CD8-positive, alpha-beta memory T cell (primary cell): ENCODE measurements around the gene ARHGAP30. TPM values are rescaled to one million over a fixed set of nuclear protein-coding genes. Genes with fewer than 3 reads are reported as not detected.
"Not testable (repeated sequence)": the region's sequence is repeated elsewhere in the genome, so short reads cannot be mapped to it uniquely, and the experiment has no call there.

Source experiments
- CTCF ChIA-PET: fragments of 350-600 bp; sonication (Branson Sonifier 250); formaldehyde crosslinking; loops from one replicate; lab custom pipeline; 2021; ENCODE audit warnings: antibody characterized with exemption; lab: Charles Lee
- POLR2A ChIA-PET: fragments of 350-600 bp; sonication (Branson Sonifier 250); formaldehyde crosslinking; loops from one replicate; lab custom pipeline; 2021; ENCODE audit warnings: antibody characterized with exemption; lab: Charles Lee
- DNase-seq, 5 donors: peaks; one replicate each; pipeline versions ENCODE4 v3.0.0 to v3.0.0-alpha.2; 2020 to 2022; ENCODE audit warnings: mixed read lengths in 1 of 5
- H3K27ac ChIP-seq: one replicate; pipeline ENCODE4 v1.7.0; 2013; ENCODE audit warnings: low read depth, mild to moderate bottlenecking, low read length, moderate library complexity
- H3K27me3 ChIP-seq: 2 replicates; pipeline ENCODE4 v1.7.0; 2013; ENCODE audit warnings: low read length, mild to moderate bottlenecking; ENCODE audit not compliant: insufficient read depth, poor library complexity, severe bottlenecking
- H3K36me3 ChIP-seq: 2 replicates; pipeline ENCODE4 v1.7.0; 2013; ENCODE audit warnings: mild to moderate bottlenecking, low read length, moderate library complexity; ENCODE audit not compliant: insufficient read depth
- H3K4me1 ChIP-seq: 2 replicates; pipeline ENCODE4 v1.7.0; 2013; ENCODE audit warnings: mild to moderate bottlenecking, low read length, moderate library complexity; ENCODE audit not compliant: insufficient read depth
- H3K4me3 ChIP-seq: 2 replicates; pipeline ENCODE4 v1.7.0; 2013; ENCODE audit warnings: mild to moderate bottlenecking, low read length
- H3K9me3 ChIP-seq: 2 replicates; pipeline ENCODE4 v1.7.0; 2013; ENCODE audit warnings: mild to moderate bottlenecking, low read length
- H3K27ac Mint-ChIP-seq, 8 donors: one replicate each; pipeline ENCODE4 v1.8.0; 2020 to 2021; ENCODE audit warnings: mixed read lengths in 8 of 8, mild to moderate bottlenecking in 6 of 8, inconsistent platforms in 3 of 8, moderate library complexity in 3 of 8
- H3K27me3 Mint-ChIP-seq, 2 donors: one replicate each; pipeline ENCODE4 v1.8.0; 2020 to 2021; ENCODE audit warnings: mixed read lengths in 2 of 2, mild to moderate bottlenecking in 1 of 2, moderate library complexity in 1 of 2
- H3K36me3 Mint-ChIP-seq, 3 donors: one replicate each; pipeline ENCODE4 v1.8.0; 2020 to 2021; ENCODE audit warnings: mixed read lengths in 3 of 3, inconsistent platforms in 1 of 3, mild to moderate bottlenecking in 1 of 3
- H3K4me1 Mint-ChIP-seq, 3 donors: one replicate each; pipeline ENCODE4 v1.8.0; 2020 to 2021; ENCODE audit warnings: mixed read lengths in 3 of 3, inconsistent platforms in 1 of 3, mild to moderate bottlenecking in 1 of 3
- H3K4me3 Mint-ChIP-seq, 7 donors: one replicate each; pipeline ENCODE4 v1.8.0; 2020 to 2021; ENCODE audit warnings: mixed read lengths in 7 of 7, mild to moderate bottlenecking in 6 of 7, moderate library complexity in 4 of 7, inconsistent platforms in 2 of 7
- H3K9me3 Mint-ChIP-seq, 5 donors: one replicate each; pipeline ENCODE4 v1.8.0; 2020 to 2022; ENCODE audit warnings: mixed read lengths in 5 of 5, mild to moderate bottlenecking in 3 of 5, moderate library complexity in 2 of 5, inconsistent platforms in 1 of 5
- polyA plus RNA-seq: library from polyadenylated mRNA; unstranded; fragments of 300-500 nt; fragmentation: Illumina TruSeq; gene quantifications from one replicate; pipeline ENCODE4 v1.2.3, GENCODE V29; 2021
- total RNA-seq, 2 experiments: library from RNA; stranded (reverse); gene quantifications; one replicate each; pipeline ENCODE4 v1.2.3, GENCODE V29; 2021

Gene ARHGAP30
- total and polyA plus RNA-seq, 3 experiments from 2014 or later = 147 to 213 (median 149) TPM

GRCh38 chr1:161037661-161038522 is 31.8 kb downstream of the ARHGAP30 start:
- H3K27ac ChIP-seq = peak overlapping the region; percentile 64
- H3K27me3 ChIP-seq = no peaks in the 10 kb centered on the region
- peak overlapping the region; percentile 67 for H3K4me3 ChIP-seq
- Mint-ChIP-seq H3K36me3 (peaks cover 7 to 42% (median 16%) of the 10 kb centered on the region in 3 donors), H3K4me1 (peaks cover 23 to 55% (median 35%) of the 10 kb centered on the region in 3 donors), H3K9me3 (no peaks in the 10 kb centered on the region), H3K4me3 (peak overlapping the region; percentile 88 to 94 (median 91)), H3K27me3 (no peaks in the 10 kb centered on the region), H3K27ac (peak overlapping the region; percentile 86 to 98 (median 93))
- CTCF ChIA-PET = interaction anchor here (0.7 to 8.6 kb wide), 10 partner anchors 8 to 86 kb away, joined by 3 to 83 read pairs (median 4); partner anchors contain the start of genes ARHGAP30, F11R, KLHDC9 and NIT1
- POLR2A ChIA-PET = interaction anchor here (1.1 to 2.2 kb wide), 9 partner anchors 9 to 95 kb away, joined by 3 to 20 read pairs (median 7); partner anchors contain the start of genes ARHGAP30, DEDD, F11R and KLHDC9
- H3K36me3 ChIP-seq = peaks cover 35% of the 10 kb centered on the region
- H3K9me3 ChIP-seq = no peaks in the 10 kb centered on the region
- peaks cover 32% of the 10 kb centered on the region for H3K4me1 ChIP-seq
- no peak for DNase-seq

- H3K9me3 Mint-ChIP-seq = no peaks in the 10 kb centered on the region
- no peak overlapping the region for H3K4me3 Mint-ChIP-seq
- POLR2A ChIA-PET = interaction anchor here (0.7 to 1.1 kb wide), 2 partner anchors 11 to 29 kb away, joined by 4 to 6 read pairs; no protein-coding TSS in a partner anchor
- Histone ChIP-seq H3K4me3 (no peak overlapping the region), H3K27me3 (no peaks in the 10 kb centered on the region), H3K9me3 (no peaks in the 10 kb centered on the region), H3K36me3 (no peaks in the 10 kb centered on the region), H3K4me1 (peaks cover 14% of the 10 kb centered on the region), H3K27ac (no peak overlapping the region)
- no peak for DNase-seq
- CTCF ChIA-PET = interaction anchor here (1.1 kb wide), 1 partner anchor 12 kb away, joined by 4 read pairs; the partner anchor contains the start of gene F11R
- H3K27ac Mint-ChIP-seq = no peak overlapping the region
- H3K36me3 Mint-ChIP-seq = peaks cover 0 to 7% (median 0%) of the 10 kb centered on the region in 3 donors
- no peaks in the 10 kb centered on the region for H3K27me3 Mint-ChIP-seq
- H3K4me1 Mint-ChIP-seq = peaks cover 16 to 35% (median 24%) of the 10 kb centered on the region in 3 donors
Measured at GRCh38 chr1:161033751-161034150, 35.9 kb downstream of the ARHGAP30 start.

GRCh38 chr1:161032409-161032808 is 37.3 kb downstream of the ARHGAP30 start:
- Histone ChIP-seq H3K27me3 (no peaks in the 10 kb centered on the region), H3K27ac (no peak overlapping the region), H3K4me1 (peaks cover 4% of the 10 kb centered on the region), H3K4me3 (no peak overlapping the region), H3K9me3 (no peaks in the 10 kb centered on the region), H3K36me3 (no peaks in the 10 kb centered on the region)
- no peak overlapping the region for H3K4me3 Mint-ChIP-seq
- ChIA-PET POLR2A (no interaction called here), CTCF (interaction anchor here (1.1 to 3.3 kb wide), 2 partner anchors 11 to 34 kb away, joined by 4 to 16 read pairs; partner anchors contain the start of gene F11R)
- peaks cover 7 to 23% (median 18%) of the 10 kb centered on the region in 3 donors for H3K4me1 Mint-ChIP-seq
- no peaks in the 10 kb centered on the region for H3K9me3 Mint-ChIP-seq
- no peak overlapping the region for H3K27ac Mint-ChIP-seq
- no peaks in the 10 kb centered on the region for H3K27me3 Mint-ChIP-seq
- H3K36me3 Mint-ChIP-seq = peaks cover 0 to 5% (median 0%) of the 10 kb centered on the region in 3 donors
- no peak for DNase-seq

- H3K27ac Mint-ChIP-seq = peak overlapping the region in 2 of 8 donors; percentile 15 to 30
- Histone ChIP-seq H3K27me3 (no peaks in the 10 kb centered on the region), H3K4me1 (no peaks in the 10 kb centered on the region), H3K9me3 (no peaks in the 10 kb centered on the region), H3K36me3 (no peaks in the 10 kb centered on the region), H3K27ac (no peak overlapping the region), H3K4me3 (no peak overlapping the region)
- H3K9me3 Mint-ChIP-seq = peaks cover 0 to 2% (median 0%) of the 10 kb centered on the region in 5 donors
- DNase-seq = no peak
- no peak overlapping the region for H3K4me3 Mint-ChIP-seq
- ChIA-PET CTCF (interaction anchor here (3.3 kb wide), 1 partner anchor 34 kb away, joined by 16 read pairs; no protein-coding TSS in a partner anchor), POLR2A (no interaction called here)
- H3K36me3 Mint-ChIP-seq = peaks cover 2 to 8% (median 4%) of the 10 kb centered on the region in 3 donors
- H3K4me1 Mint-ChIP-seq = peaks cover 7 to 19% (median 18%) of the 10 kb centered on the region in 3 donors
- no peaks in the 10 kb centered on the region for H3K27me3 Mint-ChIP-seq
Measured at GRCh38 chr1:161031874-161032273, 37.8 kb downstream of the ARHGAP30 start.

GRCh38 chr1:161029466-161029865 is 40.2 kb downstream of the ARHGAP30 start:
- H3K27me3 Mint-ChIP-seq, H3K4me1 ChIP-seq, H3K27ac Mint-ChIP-seq, H3K4me3 Mint-ChIP-seq, H3K36me3 ChIP-seq, CTCF ChIA-PET, H3K9me3 Mint-ChIP-seq, H3K27ac ChIP-seq, H3K27me3 ChIP-seq, H3K4me3 ChIP-seq, DNase-seq, H3K9me3 ChIP-seq, POLR2A ChIA-PET: not testable (repeated sequence)
- Mint-ChIP-seq H3K36me3 (peaks cover 3 to 10% (median 6%) of the 10 kb centered on the region in 3 donors), H3K4me1 (peaks cover 7 to 24% (median 14%) of the 10 kb centered on the region in 3 donors)

GRCh38 chr1:161026954-161027353 is 42.7 kb downstream of the ARHGAP30 start:
- H3K4me3 Mint-ChIP-seq = not testable (repeated sequence)
- peaks cover 5 to 21% (median 13%) of the 10 kb centered on the region in 3 donors for H3K4me1 Mint-ChIP-seq
- peaks cover 3 to 10% (median 6%) of the 10 kb centered on the region in 3 donors for H3K36me3 Mint-ChIP-seq

GRCh38 chr1:161022432-161022831 is 47.3 kb downstream of the ARHGAP30 start:
- H3K9me3 Mint-ChIP-seq, H3K4me3 ChIP-seq, H3K36me3 ChIP-seq, H3K36me3 Mint-ChIP-seq, H3K9me3 ChIP-seq, DNase-seq, H3K27me3 ChIP-seq, H3K27ac ChIP-seq, H3K27me3 Mint-ChIP-seq: not testable (repeated sequence)
- Mint-ChIP-seq H3K27ac (peak overlapping the region in 7 of 8 donors; percentile 26 to 91 (median 57)), H3K4me1 (peaks cover 20 to 50% (median 46%) of the 10 kb centered on the region in 3 donors), H3K4me3 (peak overlapping the region in 6 of 7 donors; percentile 24 to 94 (median 77))
- peaks cover 26% of the 10 kb centered on the region for H3K4me1 ChIP-seq
- CTCF ChIA-PET = interaction anchor here (1.7 kb wide), 1 partner anchor 18 kb away, joined by 4 read pairs; no protein-coding TSS in a partner anchor
- POLR2A ChIA-PET = interaction anchor here (2.9 kb wide), 1 partner anchor 16 kb away, joined by 20 read pairs; the partner anchor contains the start of gene TSTD1

More at GRCh38 chr1:161026954-161027353, 42.7 kb downstream of the ARHGAP30 start:
- H3K9me3 ChIP-seq, H3K27me3 Mint-ChIP-seq, POLR2A ChIA-PET, H3K9me3 Mint-ChIP-seq, H3K27ac Mint-ChIP-seq, H3K36me3 ChIP-seq, DNase-seq, H3K27ac ChIP-seq, H3K27me3 ChIP-seq, H3K4me3 ChIP-seq, H3K4me1 ChIP-seq: not testable (repeated sequence)
- CTCF ChIA-PET = interaction anchor here (0.6 kb wide), 1 partner anchor 36 kb away, joined by 3 read pairs; no protein-coding TSS in a partner anchor
